Mucosa of gallbladder (tissue), 1 donor: ENCODE results near the gene ANTXR1. TPM values are rescaled to one million over a fixed set of nuclear protein-coding genes. Genes with fewer than 3 reads are reported as not detected.

ENCODE experiments used
- DNase-seq: peaks from one replicate; pipeline ENCODE4 v3.0.0-alpha.2; 2020; ENCODE audit warnings: low spot score
- total RNA-seq: library from RNA; stranded (reverse); gene quantifications from one replicate; pipeline ENCODE4 v1.2.1, GENCODE V29; 2021
- donor health status: DM: no; HTN: no; CAD: no.

The ANTXR1 gene
- total RNA-seq, 1 donor from 2014 or later: 142 TPM

GRCh38 chr2:69097891-69098655 is 85.1 kb downstream of the ANTXR1 start:
- DNase-seq: no peak

- no peak for DNase-seq
Observed at GRCh38 chr2:69099541-69099940, 86.6 kb downstream of the ANTXR1 start.

- DNase-seq: no peak
Observed at GRCh38 chr2:69100220-69100723, 87.3 kb downstream of the ANTXR1 start.

- no peak for DNase-seq
Observed at GRCh38 chr2:69102041-69102593, 89.1 kb downstream of the ANTXR1 start.

GRCh38 chr2:69103419-69103818 is 90.4 kb downstream of the ANTXR1 start:
- no peak for DNase-seq

- DNase-seq: no peak
Observed at GRCh38 chr2:69104261-69104660, 91.3 kb downstream of the ANTXR1 start.

GRCh38 chr2:69109255-69109654 is 96.3 kb downstream of the ANTXR1 start:
- DNase-seq: no peak

- no peak for DNase-seq
Observed at GRCh38 chr2:69111076-69111475, 98.1 kb downstream of the ANTXR1 start.

- DNase-seq: no peak
Observed at GRCh38 chr2:69113627-69114026, 100.6 kb downstream of the ANTXR1 start.

GRCh38 chr2:69114534-69114933 is 101.6 kb downstream of the ANTXR1 start:
- no peak for DNase-seq

GRCh38 chr2:69116438-69116837 is 103.5 kb downstream of the ANTXR1 start:
- no peak for DNase-seq

GRCh38 chr2:69118609-69119008 is 105.6 kb downstream of the ANTXR1 start:
- DNase-seq: no peak

GRCh38 chr2:69119104-69119894 is 106.3 kb downstream of the ANTXR1 start:
- no peak for DNase-seq

- no peak for DNase-seq
Observed at GRCh38 chr2:69122271-69122670, 109.3 kb downstream of the ANTXR1 start.

GRCh38 chr2:69123182-69123581 is 110.2 kb downstream of the ANTXR1 start:
- no peak for DNase-seq

GRCh38 chr2:69124343-69124742 is 111.4 kb downstream of the ANTXR1 start:
- no peak for DNase-seq

GRCh38 chr2:69125816-69126215 is 112.8 kb downstream of the ANTXR1 start:
- no peak for DNase-seq

GRCh38 chr2:69126341-69126740 is 113.4 kb downstream of the ANTXR1 start:
- no peak for DNase-seq

- no peak for DNase-seq
Observed at GRCh38 chr2:69131452-69131851, 118.5 kb downstream of the ANTXR1 start.

- no peak for DNase-seq
Observed at GRCh38 chr2:69131983-69132675, 119.2 kb downstream of the ANTXR1 start.

GRCh38 chr2:69132960-69133590 is 120.1 kb downstream of the ANTXR1 start:
- no peak for DNase-seq

GRCh38 chr2:69133898-69134297 is 120.9 kb downstream of the ANTXR1 start:
- no peak for DNase-seq
